Pons (tissue), 1 donor: ENCODE measurements around the gene DTWD2.
A peak's percentile ranks its signal among the peaks of the same experiment; 100 is the strongest.

Experiments used
- DNase-seq: peaks from one replicate; pipeline ENCODE4 v3.0.0-alpha.2; 2016; ENCODE audit warnings: low spot score

Gene DTWD2, protein sequence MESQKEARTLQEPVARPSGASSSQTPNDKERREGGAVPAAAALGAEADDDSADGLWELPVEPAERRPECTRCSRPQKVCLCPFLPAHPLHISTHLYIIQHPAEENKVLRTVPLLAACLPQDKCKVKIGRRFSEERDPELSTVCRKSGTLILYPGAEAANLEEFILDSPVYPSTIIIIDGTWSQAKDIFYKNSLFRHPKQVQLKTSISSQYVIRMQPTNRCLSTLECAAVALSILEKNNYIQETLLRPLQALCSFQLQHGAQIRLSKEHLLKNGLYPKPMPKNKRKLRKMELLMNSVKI

DNA sequence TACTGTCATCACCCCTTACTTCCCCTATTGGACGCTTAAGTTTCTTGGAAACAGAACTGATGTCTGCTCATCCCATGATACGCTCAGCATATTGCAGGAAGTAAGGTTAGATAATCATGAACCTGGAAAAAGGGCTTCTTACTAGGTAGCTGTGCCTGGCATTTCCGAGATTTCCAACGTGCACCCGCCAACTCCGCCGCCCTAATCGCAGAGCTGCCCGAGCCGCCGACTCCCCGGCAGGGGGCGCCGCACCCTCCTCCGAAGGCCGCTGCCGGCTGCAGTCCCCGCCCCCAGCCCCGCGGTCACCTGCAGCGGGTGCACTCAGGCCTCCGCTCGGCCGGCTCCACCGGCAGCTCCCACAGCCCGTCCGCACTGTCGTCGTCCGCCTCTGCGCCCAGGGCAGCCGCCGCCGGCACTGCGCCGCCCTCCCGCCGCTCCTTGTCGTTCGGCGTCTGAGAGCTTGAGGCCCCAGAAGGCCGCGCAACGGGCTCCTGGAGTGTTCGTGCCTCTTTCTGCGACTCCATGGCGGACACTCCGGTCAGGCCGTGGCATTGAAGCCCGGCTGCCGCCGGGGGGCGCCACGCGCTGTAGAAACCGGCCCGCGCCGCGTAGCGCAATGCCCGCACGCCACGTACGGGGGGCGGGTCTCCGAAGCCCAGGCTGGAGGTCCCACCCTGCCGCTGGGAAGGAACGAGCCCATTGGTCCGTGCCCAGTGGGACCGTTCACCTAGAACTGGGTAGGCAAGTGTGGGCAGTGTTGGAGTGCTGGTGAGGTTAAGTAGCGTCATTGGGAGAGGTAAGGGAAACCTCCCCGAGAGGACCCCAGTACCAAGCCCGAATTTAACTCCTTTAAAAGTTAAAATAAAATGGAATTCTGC is at the start of gene DTWD2:
Gene DTWD2, minus strand, starts transcription at position 560 of the 878 bp plus-strand sequence. Its CDS starts 36 bp downstream, at position 524.
- DNase-seq = peak; percentile 94

DNA sequence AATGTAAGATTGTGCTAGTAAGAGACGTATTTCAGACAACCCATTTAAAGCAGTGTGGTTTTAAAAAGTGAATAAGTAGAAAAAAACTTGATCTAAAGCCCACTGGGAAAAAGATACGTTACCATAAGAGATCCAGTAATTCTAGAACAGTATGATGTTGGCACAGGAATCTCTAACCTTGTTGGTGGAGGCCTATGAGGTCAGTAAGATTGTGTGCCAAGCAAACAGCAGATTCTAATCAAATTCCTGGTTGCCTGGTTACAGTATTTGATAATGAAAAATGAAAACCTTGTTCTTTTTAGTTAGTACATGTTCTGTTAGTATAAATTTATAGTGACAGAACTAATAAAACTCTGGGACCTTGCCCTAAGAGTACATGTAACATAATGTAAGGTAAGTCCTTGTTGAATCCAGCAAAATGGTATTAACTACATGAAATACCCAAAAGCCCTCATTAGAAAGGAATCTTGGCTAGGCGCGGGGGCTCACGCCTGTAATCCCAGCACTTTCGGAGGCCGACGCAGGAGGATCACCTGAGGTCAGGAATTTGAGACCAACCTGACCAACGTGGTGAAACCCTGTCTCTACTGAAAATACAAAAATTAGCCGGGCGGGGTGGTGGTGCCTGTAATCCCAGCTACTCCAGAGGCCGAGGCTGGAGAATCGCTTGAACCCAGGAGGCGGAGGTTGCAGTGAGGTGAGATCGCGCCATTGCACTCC is 49.3 kb upstream of the DTWD2 start:
- DNase-seq = no peak

- DNase-seq = no peak
These were observed 47.9 kb upstream of the DTWD2 start for GRCh38 chr5:119036101-119036762.

- DNase-seq = no peak
These were observed 44.8 kb upstream of the DTWD2 start for GRCh38 chr5:119033135-119033534.

DNA sequence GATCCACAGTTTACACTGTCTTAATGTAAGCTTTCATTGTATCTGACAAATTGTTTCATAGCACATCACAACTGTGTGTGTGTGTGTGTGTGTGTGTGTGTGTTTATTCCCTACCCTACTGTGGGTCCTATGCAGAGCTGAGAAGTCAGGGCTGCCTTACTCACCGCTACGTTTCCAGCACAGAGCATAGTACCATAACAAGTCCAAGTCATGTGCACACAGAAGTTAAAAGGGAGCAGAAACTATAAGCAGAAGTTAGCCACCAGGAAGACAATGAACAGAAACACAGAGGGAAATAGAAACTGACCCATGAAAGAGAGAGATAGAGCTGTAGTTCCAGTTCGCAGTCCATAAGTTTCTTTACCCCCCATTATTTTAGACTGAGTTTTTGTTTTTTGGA is 44.3 kb upstream of the DTWD2 start:
- DNase-seq = peak; percentile 33

GRCh38 chr5:119031905-119032304 is 43.6 kb upstream of the DTWD2 start:
- DNase-seq = no peak

- no peak for DNase-seq
These were observed 42.9 kb upstream of the DTWD2 start for GRCh38 chr5:119031011-119031886.

- no peak for DNase-seq
These were observed 40.2 kb upstream of the DTWD2 start for GRCh38 chr5:119028575-119028974.

- no peak for DNase-seq
These were observed 34.4 kb upstream of the DTWD2 start for GRCh38 chr5:119022773-119023172.

GRCh38 chr5:119022017-119022745 is 33.8 kb upstream of the DTWD2 start:
- DNase-seq = peak; percentile 75

DNA sequence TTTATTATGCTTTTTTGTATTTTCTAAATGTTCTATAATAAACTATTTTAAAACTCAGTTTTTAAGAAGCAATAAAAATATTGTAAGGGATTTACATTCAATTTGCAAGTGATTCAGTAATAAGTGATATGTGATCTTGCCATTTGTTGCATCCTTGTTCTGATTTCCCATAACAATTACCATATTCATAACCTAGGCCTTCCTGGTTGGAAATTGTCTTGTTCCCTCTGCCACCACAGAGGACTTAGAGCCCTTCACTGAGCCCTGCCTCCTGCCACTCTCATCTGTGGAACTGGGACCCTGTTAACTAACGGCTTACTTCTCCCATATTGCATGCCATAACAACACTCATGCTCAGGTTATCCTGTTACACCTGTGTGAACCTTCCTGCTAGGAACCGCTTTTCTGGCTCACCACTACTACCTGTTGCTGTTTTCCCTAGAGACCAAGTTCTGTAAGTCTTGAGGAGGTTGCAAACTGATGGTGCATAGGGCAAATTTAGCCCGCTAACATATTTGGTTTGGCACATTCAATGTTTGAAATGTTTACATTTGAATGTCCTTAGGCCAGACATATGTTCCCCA is 32.9 kb upstream of the DTWD2 start:
- no peak for DNase-seq

DNA sequence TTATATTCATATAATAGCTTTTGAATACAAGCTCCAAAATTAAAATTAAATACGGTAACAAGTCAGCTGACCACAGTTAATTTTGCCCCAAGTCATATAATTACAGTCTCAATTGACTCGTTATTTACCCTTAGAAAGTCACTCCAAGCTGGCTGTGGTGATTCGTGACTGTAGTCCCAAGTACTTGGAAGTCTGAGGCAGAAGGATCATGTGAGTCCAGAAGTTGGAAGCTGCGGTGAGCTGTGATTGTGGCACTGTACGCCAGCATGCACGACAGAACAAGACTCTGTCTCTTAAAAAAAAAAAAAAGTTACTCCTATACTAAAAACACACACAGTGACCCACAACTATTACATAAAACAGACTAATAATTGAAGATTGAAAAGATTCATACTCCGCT is 31.6 kb upstream of the DTWD2 start:
- peak; percentile 49 for DNase-seq

DNA sequence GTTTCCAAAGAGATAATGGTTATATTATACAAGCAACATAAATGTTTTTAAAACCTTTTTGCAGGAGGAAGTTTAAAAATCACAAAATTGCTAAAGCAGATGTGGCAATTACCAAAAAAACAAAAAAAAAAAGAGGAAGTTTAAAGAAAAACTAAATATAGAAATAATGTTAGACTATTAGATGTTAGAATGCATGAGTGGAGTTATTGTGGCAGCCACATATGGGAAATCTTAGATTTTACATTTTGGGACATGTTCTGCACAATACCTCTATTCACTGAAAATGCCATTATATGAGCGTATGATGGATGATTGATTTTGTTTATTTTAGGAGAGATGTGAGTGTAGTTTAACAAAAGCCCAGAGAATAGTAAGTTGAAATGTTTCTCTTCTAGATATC is 31.2 kb upstream of the DTWD2 start:
- no peak for DNase-seq

- no peak for DNase-seq
These were observed 29.6 kb upstream of the DTWD2 start for GRCh38 chr5:119017994-119018393.

DNA sequence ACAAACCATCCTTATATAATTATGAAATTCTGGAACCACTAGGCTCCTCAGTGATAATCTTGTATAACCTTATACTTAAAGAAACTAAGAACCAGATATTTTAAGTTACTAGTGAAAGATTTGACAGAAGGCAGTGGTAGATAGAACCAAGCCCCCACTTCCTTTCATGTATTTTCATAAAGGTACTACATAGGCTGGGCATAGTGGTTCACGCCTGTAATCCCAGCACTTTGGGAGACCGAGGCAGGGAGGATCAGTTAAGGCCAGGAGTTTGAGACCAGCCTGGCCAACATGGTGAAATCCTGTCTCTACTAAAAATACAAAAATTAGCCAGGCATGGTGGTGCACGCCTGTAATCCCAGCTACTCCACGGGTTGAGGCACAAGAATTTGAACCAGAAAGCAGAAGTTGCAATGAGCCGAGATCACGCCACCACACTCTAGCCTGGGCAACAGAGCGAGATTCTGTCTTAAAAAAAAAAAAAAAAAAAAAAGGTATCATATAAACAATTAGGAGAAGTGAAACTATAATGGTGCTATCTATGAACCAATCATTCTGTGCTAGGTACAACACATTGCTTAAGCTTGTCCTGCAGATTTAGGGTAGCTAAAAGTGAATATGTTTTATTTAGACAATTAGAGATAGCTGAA is 27.9 kb upstream of the DTWD2 start:
- no peak for DNase-seq

DNA sequence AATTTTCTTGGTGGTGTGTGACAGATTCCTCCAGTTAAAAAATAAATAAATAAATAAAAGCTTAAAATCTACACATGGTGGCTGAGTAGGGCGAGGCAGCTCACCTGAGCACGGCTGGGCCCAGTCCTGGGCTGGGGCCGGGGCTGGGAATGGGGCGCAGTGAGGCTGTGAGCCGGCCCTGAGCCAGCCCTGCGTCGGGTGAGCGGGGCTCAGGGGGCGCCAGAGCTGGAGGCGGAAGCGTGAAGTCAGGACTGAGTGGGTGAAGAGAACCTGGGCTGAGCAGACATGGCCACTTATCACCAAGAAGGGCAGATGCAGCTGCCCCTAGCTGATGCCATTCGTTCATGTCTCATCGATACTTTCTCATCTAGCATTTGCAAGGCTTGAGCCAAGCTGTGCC is 22.8 kb upstream of the DTWD2 start:
- DNase-seq = no peak

DNA sequence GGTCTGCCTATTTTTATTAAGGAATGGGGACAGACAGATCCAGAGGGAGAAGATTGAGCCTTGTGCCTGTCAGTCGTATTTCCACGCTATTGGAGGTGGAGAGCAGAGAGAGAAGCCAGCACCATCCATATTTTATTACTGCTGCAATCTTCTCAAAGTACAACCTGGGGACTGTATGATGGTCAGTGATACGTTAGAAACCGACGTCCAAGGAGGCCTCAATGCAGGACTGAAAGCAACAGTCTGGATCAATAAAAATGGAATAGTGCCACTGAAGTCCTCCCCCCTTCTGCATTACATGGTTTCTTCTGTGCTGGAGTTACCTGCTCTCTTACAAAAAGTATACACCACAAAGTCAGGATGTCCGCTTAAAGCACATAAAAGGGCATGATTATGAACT is 21.9 kb upstream of the DTWD2 start:
- no peak for DNase-seq

- DNase-seq = no peak
These were observed 20.8 kb upstream of the DTWD2 start for GRCh38 chr5:119009131-119009530.

- DNase-seq = no peak
These were observed 11.3 kb upstream of the DTWD2 start for GRCh38 chr5:118999696-119000095.
